WTC11 (cell line): ENCODE measurements around the gene B4GALT3.

Experiments
- ARID4B ChIP-seq: sonication (generic); formaldehyde crosslinking; IDR thresholded peaks from 2 replicates; pipeline ENCODE4 v1.8.0; 2023; ENCODE audit warnings: missing genetic modification reagents, mild to moderate bottlenecking, borderline replicate concordance
- ATF3 ChIP-seq: sonication (generic); formaldehyde crosslinking; conservative IDR thresholded peaks from 2 replicates; pipeline ENCODE4 v1.8.1; 2022; ENCODE audit warnings: mild to moderate bottlenecking, missing genetic modification reagents
- CTCF ChIP-seq: fragments of 200-600 bp; IDR thresholded peaks from 2 replicates; pipeline ENCODE4 v1.8.0; 2022; ENCODE audit warnings: antibody characterized with exemption
- ETV6 ChIP-seq: sonication (generic); formaldehyde crosslinking; IDR thresholded peaks from 2 replicates; pipeline ENCODE4 v1.8.1; 2022; ENCODE audit warnings: mild to moderate bottlenecking, missing genetic modification reagents
- IRF1 ChIP-seq: sonication (generic); formaldehyde crosslinking; IDR thresholded peaks from 2 replicates; pipeline ENCODE4 v1.8.0; 2023; ENCODE audit warnings: missing genetic modification reagents
- MAX ChIP-seq: sonication (generic); formaldehyde crosslinking; IDR thresholded peaks from 2 replicates; pipeline ENCODE4 v1.8.0; 2022; ENCODE audit warnings: mild to moderate bottlenecking, missing genetic modification reagents
- MLX ChIP-seq: sonication (generic); formaldehyde crosslinking; IDR thresholded peaks from 2 replicates; pipeline ENCODE4 v1.8.1; 2023; ENCODE audit warnings: mild to moderate bottlenecking, missing genetic modification reagents, moderate library complexity
- NR2C2 ChIP-seq: sonication (generic); formaldehyde crosslinking; IDR thresholded peaks from 2 replicates; pipeline ENCODE4 v1.8.0; 2022; ENCODE audit warnings: mild to moderate bottlenecking, missing genetic modification reagents
- NR3C1 ChIP-seq: sonication (generic); formaldehyde crosslinking; conservative IDR thresholded peaks from 2 replicates; pipeline ENCODE4 v1.8.1; 2023; ENCODE audit warnings: low read depth, mild to moderate bottlenecking, missing genetic modification reagents
- PRDM15 ChIP-seq: sonication (generic); formaldehyde crosslinking; IDR thresholded peaks from 2 replicates; pipeline ENCODE4 v1.8.0; 2022; ENCODE audit warnings: missing genetic modification reagents
- PREB ChIP-seq: sonication (generic); formaldehyde crosslinking; IDR thresholded peaks from 2 replicates; pipeline ENCODE4 v1.8.1; 2022; ENCODE audit warnings: mild to moderate bottlenecking, missing genetic modification reagents, moderate library complexity, borderline replicate concordance
- SMAD3 ChIP-seq: sonication (generic); formaldehyde crosslinking; IDR thresholded peaks from 2 replicates; pipeline ENCODE4 v1.8.0; 2022; ENCODE audit warnings: missing genetic modification reagents, mild to moderate bottlenecking, borderline replicate concordance
- USF2 ChIP-seq: sonication (generic); formaldehyde crosslinking; IDR thresholded peaks from 2 replicates; pipeline ENCODE4 v1.8.1; 2023; ENCODE audit warnings: mild to moderate bottlenecking, missing genetic modification reagents, moderate library complexity
- ZNF532 ChIP-seq: fragments of 250-450 bp; sonication (Bioruptor Pico); IDR thresholded peaks from 2 replicates; pipeline ENCODE4 v1.9.0; 2021; ENCODE audit warnings: mild to moderate bottlenecking, borderline replicate concordance

GRCh38 chr1:161189036-161189435 lies 11.7 kb upstream of the B4GALT3 start:
- no peak for TF ChIP-seq CTCF
- no peak for TF ChIP-seq NR3C1 (CRISPR knock-in tag)
- no peak for TF ChIP-seq ZNF532 (CRISPR knock-in tag)
- TF ChIP-seq ARID4B = no peak
- no peak for TF ChIP-seq ATF3 (CRISPR knock-in tag)
- no peak for TF ChIP-seq NR2C2 (CRISPR knock-in tag)
- no peak for TF ChIP-seq MAX
- TF ChIP-seq ETV6 (CRISPR knock-in tag) = no peak
- TF ChIP-seq PREB (CRISPR knock-in tag) = no peak
- no peak for TF ChIP-seq MLX
- no peak for TF ChIP-seq PRDM15 (CRISPR knock-in tag)
- no peak for TF ChIP-seq IRF1 (CRISPR knock-in tag)
- no peak for TF ChIP-seq SMAD3
- TF ChIP-seq USF2 (CRISPR knock-in tag) = no peak
